22Rv1 (cell line): ENCODE results near the gene COL5A1.

Source experiments
- H3K27ac ChIP-seq: fragments of 450-650 bp; 2 replicates; pipeline ENCODE4 v1.5.1; 2017
- CTCF ChIP-seq: fragments of 450-650 bp; IDR thresholded peaks from 2 replicates; pipeline ENCODE4 v1.5.1; 2017; ENCODE audit warnings: mild to moderate bottlenecking
- ZFX ChIP-seq: fragments of 450-650 bp; IDR thresholded peaks from 2 replicates; pipeline ENCODE4 v1.6.1; 2017; ENCODE audit warnings: antibody characterized with exemption, borderline replicate concordance

The COL5A1 gene

GRCh38 chr9:134880484-134881312 is 239.1 kb downstream of the COL5A1 start, which contains the start of gene FCN2:
TSS of gene FCN2 (plus strand) at chr9:134880810. CDS start at chr9:134880822, 12 bp downstream.
- TF ChIP-seq CTCF (no peak), ZFX (no peak)
- no peak within 1 kb of the TSS for H3K27ac ChIP-seq

- TF ChIP-seq CTCF (no peak), ZFX (no peak)
These were observed 239.7 kb downstream of the COL5A1 start for GRCh38 chr9:134881313-134881670.

GRCh38 chr9:134882204-134882785 is 240.7 kb downstream of the COL5A1 start:
- TF ChIP-seq CTCF, result no peak
- no peak for TF ChIP-seq ZFX
- H3K27ac ChIP-seq, result no peak overlapping the region

More at GRCh38 chr9:134881313-134881670, 239.7 kb downstream of the COL5A1 start:
- no peak overlapping the region for H3K27ac ChIP-seq

GRCh38 chr9:134883040-134883782 is 241.6 kb downstream of the COL5A1 start:
- no peak overlapping the region for H3K27ac ChIP-seq
- no peak for TF ChIP-seq ZFX
- no peak for TF ChIP-seq CTCF

GRCh38 chr9:134884492-134884891 is 242.9 kb downstream of the COL5A1 start:
- no peak overlapping the region for H3K27ac ChIP-seq
- TF ChIP-seq CTCF, result no peak
- no peak for TF ChIP-seq ZFX

GRCh38 chr9:134885001-134885678 is 243.5 kb downstream of the COL5A1 start:
- TF ChIP-seq ZFX (no peak), CTCF (no peak)
- no peak overlapping the region for H3K27ac ChIP-seq
